ENCODE measurements around the gene UBE2L6.

GRCh38 chr11:57560146-57560545 is 7.3 kb downstream of the UBE2L6 start:
- TF ChIP-seq CTCF (IDR thresholded peaks at IDR 0.05) (no peak), POLR2A (IDR thresholded peaks at IDR 0.05) (no peak), POLR2AphosphoS5 (IDR thresholded peaks at IDR 0.05) (no peak)

Measured in breast epithelium (tissue), 3 donors.